Fibroblast of pulmonary artery (primary cell): ENCODE measurements around the gene WWOX.

ENCODE experiments used
- DNase-seq: peaks from one replicate; pipeline ENCODE4 v3.0.0-alpha.2; 2010; ENCODE audit warnings: low read depth
- H3K4me3 ChIP-seq: replicated peaks from 2 replicates; pipeline ENCODE4 v1.5.1; 2011; ENCODE audit warnings: low read depth, mild to moderate bottlenecking, control low read depth, low read length, moderate library complexity
- CTCF ChIP-seq: IDR thresholded peaks from 2 replicates; pipeline ENCODE4 v1.5.1; 2011; ENCODE audit warnings: mild to moderate bottlenecking, control low read depth, low read length, inconsistent platforms; ENCODE audit errors: missing control alignments

Gene WWOX

GRCh38 chr16:79099716-79100115 is 1000.3 kb downstream of the WWOX start:
- no peak overlapping the region for H3K4me3 ChIP-seq
- no peak for TF ChIP-seq CTCF
- DNase-seq: no peak

- no peak for DNase-seq
- TF ChIP-seq CTCF: no peak
- no peak overlapping the region for H3K4me3 ChIP-seq
Observed at GRCh38 chr16:79100447-79100846, 1001.0 kb downstream of the WWOX start.

DNA sequence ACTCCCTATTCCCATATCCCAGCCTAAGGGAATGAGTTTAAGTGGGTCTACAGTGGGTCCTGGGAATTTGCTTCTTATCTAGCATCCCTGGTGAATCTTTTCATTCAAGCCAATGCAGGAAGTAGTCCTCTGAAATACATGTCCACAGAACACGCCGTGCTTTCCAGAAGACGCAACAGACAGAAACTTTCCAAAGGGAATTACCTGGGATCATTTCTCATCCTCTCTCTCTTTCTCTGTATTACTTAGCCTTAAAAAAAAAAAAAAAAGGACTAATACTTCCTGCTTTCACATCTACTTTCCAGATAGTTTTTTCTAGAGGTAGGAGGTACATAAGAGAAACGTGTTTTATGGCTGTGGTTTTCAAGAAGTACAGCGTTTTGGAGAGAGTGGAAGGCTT is 1002.0 kb downstream of the WWOX start:
- TF ChIP-seq CTCF: no peak
- H3K4me3 ChIP-seq: no peak overlapping the region
- no peak for DNase-seq

DNA sequence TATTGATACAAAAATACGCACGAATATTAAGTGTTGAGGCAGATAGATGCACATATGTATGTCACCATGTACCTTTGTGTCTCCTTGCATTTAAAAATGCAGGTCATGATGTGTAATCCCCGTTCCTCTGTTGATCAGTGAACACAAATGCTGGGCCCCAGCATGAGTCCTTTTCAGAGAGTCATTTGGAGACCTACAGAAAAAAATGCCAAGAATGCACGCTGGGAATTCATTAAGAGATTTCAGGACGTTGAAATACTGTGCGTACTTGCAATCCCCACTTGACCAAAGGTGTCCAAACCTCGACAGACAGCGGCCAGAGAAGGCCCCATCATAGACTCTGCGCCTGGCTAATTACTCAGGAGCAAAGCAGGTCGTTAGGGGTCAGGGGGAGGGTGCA is 1005.1 kb downstream of the WWOX start:
- no peak for DNase-seq
- no peak for TF ChIP-seq CTCF
- no peak overlapping the region for H3K4me3 ChIP-seq

DNA sequence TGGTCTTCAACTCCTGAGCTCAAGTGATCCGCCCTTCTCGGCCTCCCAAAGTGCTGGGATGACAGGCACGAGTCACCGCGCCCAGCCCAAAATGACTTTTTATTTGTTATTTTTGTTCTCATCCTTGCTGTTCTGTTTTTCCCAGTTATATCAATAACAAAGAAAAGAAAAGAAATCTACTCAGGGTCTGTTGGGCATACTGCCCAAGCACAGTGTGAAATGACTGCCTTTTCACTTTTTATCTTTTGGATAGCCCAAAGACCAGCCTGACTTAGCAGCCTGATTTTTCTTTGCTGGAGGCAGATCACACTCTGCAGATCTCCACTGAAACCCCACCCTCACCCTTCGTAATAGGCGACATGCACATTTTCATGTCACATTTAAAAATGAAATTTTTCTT is 1007.8 kb downstream of the WWOX start:
- no peak for TF ChIP-seq CTCF
- no peak for DNase-seq
- H3K4me3 ChIP-seq: no peak overlapping the region

DNA sequence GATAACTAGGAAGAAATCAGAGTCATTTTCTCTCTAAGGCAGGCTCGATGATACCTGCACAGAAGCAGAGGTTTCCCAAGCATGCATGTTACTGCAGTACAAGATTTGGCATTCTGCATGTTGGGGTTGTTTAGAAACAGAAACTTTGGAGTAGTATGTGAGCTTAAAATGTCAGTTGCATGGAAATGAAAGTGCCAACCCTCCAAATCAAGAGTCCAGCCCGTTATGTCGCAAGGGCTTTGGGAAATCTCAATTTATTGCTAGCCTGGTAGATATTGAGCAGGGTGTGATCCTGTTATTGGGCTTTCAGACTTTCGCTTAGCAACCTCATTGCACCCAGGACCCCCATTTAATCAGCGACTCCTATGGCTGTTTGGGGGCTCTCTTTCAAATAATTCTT is 1010.3 kb downstream of the WWOX start:
- DNase-seq: no peak
- no peak overlapping the region for H3K4me3 ChIP-seq
- TF ChIP-seq CTCF: no peak

DNA sequence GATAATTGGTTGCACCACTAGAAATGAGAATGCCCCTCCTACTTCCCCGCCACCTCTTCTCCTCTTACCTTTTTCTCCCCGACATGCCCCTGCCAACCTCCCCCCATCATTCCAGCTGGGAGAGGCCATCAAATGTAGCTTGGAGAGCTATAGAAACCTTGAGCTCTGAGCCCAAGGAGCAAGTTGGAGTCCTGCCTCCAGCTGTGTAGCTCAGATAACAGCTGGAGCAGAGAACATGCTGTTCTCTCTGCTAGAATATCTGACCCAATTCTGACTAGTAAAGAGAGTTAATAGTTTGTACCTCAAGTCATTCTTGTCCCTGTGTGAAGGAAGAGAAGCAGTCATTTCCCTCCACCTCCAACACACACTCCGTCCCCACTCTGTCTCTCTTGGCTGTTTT is 1010.8 kb downstream of the WWOX start:
- H3K4me3 ChIP-seq: no peak overlapping the region
- TF ChIP-seq CTCF: no peak
- no peak for DNase-seq
